Naive B cell (primary cell): ENCODE measurements around the gene FOXK1. TPM values are rescaled to one million over a fixed set of nuclear protein-coding genes. Genes with fewer than 3 reads are reported as not detected.

Experiments used
- ATAC-seq, 2 donors: fragments of 150-1000 bp; cut with Tn5 transposase; 2 replicates each; pipeline ENCODE4 v1.10.0; 2021; ENCODE audit warnings: low read depth in 2 of 2, mild to moderate bottlenecking in 2 of 2, moderate library complexity in 2 of 2
- DNase-seq: peaks from one replicate; pipeline ENCODE4 v3.0.0; 2022
- H3K27ac Mint-ChIP-seq, 6 donors: one replicate each; pipeline ENCODE4 v1.8.0; 2020 to 2022; ENCODE audit warnings: mild to moderate bottlenecking in 6 of 6, mixed read lengths in 6 of 6, moderate library complexity in 5 of 6, inconsistent platforms in 2 of 6
- H3K27me3 Mint-ChIP-seq, 3 donors: one replicate each; pipeline ENCODE4 v1.8.0; 2021 to 2022; ENCODE audit warnings: mixed read lengths in 3 of 3, mild to moderate bottlenecking in 1 of 3
- H3K36me3 Mint-ChIP-seq, 2 donors: one replicate each; pipeline ENCODE4 v1.8.0; 2020 to 2022; ENCODE audit warnings: mixed read lengths in 2 of 2, inconsistent platforms in 1 of 2, mild to moderate bottlenecking in 1 of 2
- H3K4me1 Mint-ChIP-seq, 3 donors: one replicate each; pipeline ENCODE4 v1.8.0; 2020 to 2022; ENCODE audit warnings: mixed read lengths in 3 of 3, inconsistent platforms in 1 of 3, mild to moderate bottlenecking in 1 of 3, moderate library complexity in 1 of 3
- H3K4me3 Mint-ChIP-seq, 8 donors: one replicate each; pipeline ENCODE4 v1.8.0; 2020 to 2022; ENCODE audit warnings: mild to moderate bottlenecking in 8 of 8, mixed read lengths in 8 of 8, moderate library complexity in 8 of 8, inconsistent platforms in 2 of 8
- H3K9me3 Mint-ChIP-seq, 7 donors: one replicate each; pipeline ENCODE4 v1.8.0; 2020 to 2022; ENCODE audit warnings: mixed read lengths in 7 of 7, mild to moderate bottlenecking in 5 of 7, inconsistent platforms in 2 of 7, moderate library complexity in 1 of 7
- polyA plus RNA-seq, 6 donors: library from polyadenylated mRNA; unstranded; fragments of 300-500 nt; fragmentation: Illumina TruSeq; gene quantifications; one replicate each; pipeline ENCODE4 v1.2.3, GENCODE V29; 2021; ENCODE audit warnings: low read depth in 6 of 6

FOXK1 gene
- polyA plus RNA-seq, 6 donors from 2014 or later: 0.92 to 3.1 (median 1.8) TPM

DNA sequence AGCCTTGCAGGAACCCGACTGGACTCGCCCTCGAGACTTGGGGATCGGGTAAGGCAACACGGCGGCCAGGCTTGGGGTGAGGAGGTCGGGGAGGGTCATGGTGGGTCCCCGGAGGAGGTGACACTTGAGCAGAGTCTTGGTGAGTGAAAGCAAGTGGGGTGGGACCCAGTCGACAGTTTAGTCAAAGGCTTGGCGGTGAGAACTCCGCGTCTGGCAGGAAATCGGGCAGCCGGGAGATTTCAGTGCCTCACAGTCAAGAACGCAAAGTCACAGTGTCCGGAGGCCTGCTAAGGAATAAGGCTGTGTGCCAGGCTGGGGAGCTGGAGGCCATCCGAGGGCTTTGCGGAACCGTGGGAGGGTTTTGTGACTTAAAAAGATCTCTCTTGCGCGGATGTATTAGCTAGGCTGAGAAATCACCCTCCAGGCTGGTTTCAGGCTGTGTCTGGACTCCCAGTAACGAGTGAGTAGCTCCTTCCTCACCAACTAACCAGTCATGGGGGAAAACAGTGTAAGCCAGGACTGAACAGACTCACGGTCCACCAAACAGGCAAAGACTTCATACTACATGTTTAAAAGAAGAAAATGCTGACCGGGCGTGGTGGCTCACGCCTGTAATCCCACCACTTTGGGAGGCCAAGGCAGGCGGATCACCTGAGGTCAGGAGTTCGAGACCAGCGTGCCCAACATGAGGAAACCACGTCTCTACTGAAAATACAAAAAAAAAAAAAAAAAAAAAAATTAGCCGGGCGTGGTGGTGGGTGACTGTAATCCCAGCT is 93.9 kb downstream of the FOXK1 start:
- peak; percentile 8 to 9 for ATAC-seq
- no peak for DNase-seq
- peaks cover 31 to 47% (median 41%) of the 10 kb centered on the region in 3 donors for H3K4me1 Mint-ChIP-seq

GRCh38 chr7:4779118-4779517 is 97.0 kb downstream of the FOXK1 start:
- no peak overlapping the region for H3K27ac Mint-ChIP-seq
- no peak for DNase-seq
- ATAC-seq: no peak
- H3K9me3 Mint-ChIP-seq: no peaks in the 10 kb centered on the region
- H3K27me3 Mint-ChIP-seq: no peaks in the 10 kb centered on the region
- H3K4me3 Mint-ChIP-seq: no peak overlapping the region
- peaks cover 26 to 46% (median 44%) of the 10 kb centered on the region in 3 donors for H3K4me1 Mint-ChIP-seq
- peaks cover 0 to 11% of the 10 kb centered on the region in 2 donors for H3K36me3 Mint-ChIP-seq

More for the DNA sequence above, 93.9 kb downstream of the FOXK1 start:
- Mint-ChIP-seq H3K27ac (peak overlapping the region; percentile 98 to 100 (median 100)), H3K27me3 (no peaks in the 10 kb centered on the region), H3K36me3 (peaks cover 0 to 5% of the 10 kb centered on the region in 2 donors), H3K4me3 (peak overlapping the region; percentile 96 to 99 (median 98)), H3K9me3 (no peaks in the 10 kb centered on the region)

GRCh38 chr7:4781366-4782069 is 99.4 kb downstream of the FOXK1 start:
- peaks cover 0 to 6% of the 10 kb centered on the region in 2 donors for H3K36me3 Mint-ChIP-seq
- H3K27ac Mint-ChIP-seq: no peak overlapping the region
- no peaks in the 10 kb centered on the region for H3K9me3 Mint-ChIP-seq
- H3K27me3 Mint-ChIP-seq: no peaks in the 10 kb centered on the region
- ATAC-seq: no peak
- H3K4me1 Mint-ChIP-seq: peaks cover 11 to 23% (median 22%) of the 10 kb centered on the region in 3 donors
- no peak for DNase-seq
- no peak overlapping the region for H3K4me3 Mint-ChIP-seq

GRCh38 chr7:4782333-4783291 is 100.5 kb downstream of the FOXK1 start:
- Mint-ChIP-seq H3K27ac (no peak overlapping the region), H3K9me3 (no peaks in the 10 kb centered on the region), H3K36me3 (peaks cover 0 to 6% of the 10 kb centered on the region in 2 donors), H3K4me1 (peaks cover 6 to 16% (median 14%) of the 10 kb centered on the region in 3 donors), H3K27me3 (no peaks in the 10 kb centered on the region), H3K4me3 (no peak overlapping the region)
- DNase-seq (no peak), ATAC-seq (no peak)

- no peaks in the 10 kb centered on the region for H3K27me3 Mint-ChIP-seq
- no peaks in the 10 kb centered on the region for H3K9me3 Mint-ChIP-seq
- DNase-seq (no peak), ATAC-seq (no peak)
- H3K4me3 Mint-ChIP-seq: no peak overlapping the region
- peaks cover 5 to 13% (median 7%) of the 10 kb centered on the region in 3 donors for H3K4me1 Mint-ChIP-seq
- H3K36me3 Mint-ChIP-seq: peaks cover 0 to 6% of the 10 kb centered on the region in 2 donors
- no peak overlapping the region for H3K27ac Mint-ChIP-seq
Observed at GRCh38 chr7:4783292-4783652, 101.2 kb downstream of the FOXK1 start.

DNA sequence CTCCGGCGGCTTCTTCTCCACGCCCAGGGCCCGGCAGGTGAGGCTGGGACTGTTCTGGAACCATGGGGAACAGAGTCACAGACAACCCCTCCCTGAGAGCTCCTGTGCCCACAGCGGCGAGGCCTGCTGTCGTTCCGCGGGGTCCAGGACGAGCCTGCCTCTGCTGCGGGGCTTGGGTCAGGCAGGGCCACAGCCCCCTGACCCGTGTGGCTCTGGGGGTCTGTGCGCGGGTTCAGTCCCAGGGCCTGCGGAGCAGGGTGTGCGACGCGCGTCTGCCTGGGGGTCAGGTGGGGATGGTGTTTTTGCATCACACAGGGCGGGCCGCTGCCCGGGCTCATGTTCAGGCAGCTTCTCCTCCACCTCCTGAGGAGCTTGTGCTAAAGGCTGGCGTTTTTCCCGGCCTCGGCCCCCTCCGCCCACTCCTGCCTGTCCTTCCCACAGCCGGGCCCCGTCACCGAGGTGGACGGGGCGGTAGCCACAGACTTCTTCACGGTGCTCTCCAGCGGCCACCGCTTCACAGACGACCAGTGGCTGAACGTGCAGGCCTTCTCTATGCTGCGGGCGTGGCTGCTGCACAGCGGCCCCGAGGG is 101.8 kb downstream of the FOXK1 start:
- peaks cover 3 to 10% (median 5%) of the 10 kb centered on the region in 3 donors for H3K4me1 Mint-ChIP-seq
- H3K27ac Mint-ChIP-seq: no peak overlapping the region
- peaks cover 0 to 6% of the 10 kb centered on the region in 2 donors for H3K36me3 Mint-ChIP-seq
- H3K27me3 Mint-ChIP-seq: no peaks in the 10 kb centered on the region
- DNase-seq (no peak), ATAC-seq (no peak)
- H3K4me3 Mint-ChIP-seq: no peak overlapping the region
- no peaks in the 10 kb centered on the region for H3K9me3 Mint-ChIP-seq

- Mint-ChIP-seq H3K9me3 (no peaks in the 10 kb centered on the region), H3K4me1 (peaks cover 3 to 10% (median 5%) of the 10 kb centered on the region in 3 donors)
Observed at GRCh38 chr7:4784799-4785198, 102.7 kb downstream of the FOXK1 start.

GRCh38 chr7:4785371-4785770 is 103.3 kb downstream of the FOXK1 start:
- peak overlapping the region in 1 of 8 donors; percentile 56 for H3K4me3 Mint-ChIP-seq
- no peaks in the 10 kb centered on the region for H3K27me3 Mint-ChIP-seq
- H3K27ac Mint-ChIP-seq: no peak overlapping the region
- peaks cover 4 to 10% (median 6%) of the 10 kb centered on the region in 3 donors for H3K4me1 Mint-ChIP-seq
- ATAC-seq (no peak), DNase-seq (no peak)
- no peaks in the 10 kb centered on the region for H3K9me3 Mint-ChIP-seq
- peaks cover 0 to 6% of the 10 kb centered on the region in 2 donors for H3K36me3 Mint-ChIP-seq

More at GRCh38 chr7:4784799-4785198, 102.7 kb downstream of the FOXK1 start:
- H3K27me3 Mint-ChIP-seq: no peaks in the 10 kb centered on the region
- no peak overlapping the region for H3K27ac Mint-ChIP-seq
- H3K4me3 Mint-ChIP-seq: no peak overlapping the region
- DNase-seq: no peak
- no peak for ATAC-seq
- peaks cover 0 to 6% of the 10 kb centered on the region in 2 donors for H3K36me3 Mint-ChIP-seq

- ATAC-seq: no peak
- peaks cover 2 to 10% (median 6%) of the 10 kb centered on the region in 3 donors for H3K4me1 Mint-ChIP-seq
- no peak for DNase-seq
- H3K36me3 Mint-ChIP-seq: peaks cover 0 to 6% of the 10 kb centered on the region in 2 donors
- no peaks in the 10 kb centered on the region for H3K9me3 Mint-ChIP-seq
- no peak overlapping the region for H3K27ac Mint-ChIP-seq
- no peaks in the 10 kb centered on the region for H3K27me3 Mint-ChIP-seq
- no peak overlapping the region for H3K4me3 Mint-ChIP-seq
Observed at GRCh38 chr7:4786015-4786414, 103.9 kb downstream of the FOXK1 start.

GRCh38 chr7:4787541-4787940 is 105.4 kb downstream of the FOXK1 start:
- no peaks in the 10 kb centered on the region for H3K9me3 Mint-ChIP-seq
- DNase-seq (no peak), ATAC-seq (no peak)
- peaks cover 6 to 10% (median 6%) of the 10 kb centered on the region in 3 donors for H3K4me1 Mint-ChIP-seq
- no peak overlapping the region for H3K4me3 Mint-ChIP-seq
- peak overlapping the region in 1 of 6 donors; percentile 32 for H3K27ac Mint-ChIP-seq
- no peaks in the 10 kb centered on the region for H3K27me3 Mint-ChIP-seq
- H3K36me3 Mint-ChIP-seq: no peaks in the 10 kb centered on the region

GRCh38 chr7:4787947-4788626 is 106.0 kb downstream of the FOXK1 start:
- Mint-ChIP-seq H3K4me1 (peaks cover 6 to 10% (median 6%) of the 10 kb centered on the region in 3 donors), H3K27ac (no peak overlapping the region), H3K27me3 (no peaks in the 10 kb centered on the region), H3K36me3 (no peaks in the 10 kb centered on the region), H3K9me3 (no peaks in the 10 kb centered on the region), H3K4me3 (no peak overlapping the region)
- ATAC-seq (no peak), DNase-seq (no peak)

GRCh38 chr7:4788627-4789189 is 106.6 kb downstream of the FOXK1 start:
- no peak overlapping the region for H3K4me3 Mint-ChIP-seq
- H3K9me3 Mint-ChIP-seq: no peaks in the 10 kb centered on the region
- peak overlapping the region in 1 of 6 donors; percentile 79 for H3K27ac Mint-ChIP-seq
- H3K27me3 Mint-ChIP-seq: no peaks in the 10 kb centered on the region
- H3K4me1 Mint-ChIP-seq: peaks cover 6 to 10% (median 6%) of the 10 kb centered on the region in 3 donors
- DNase-seq: no peak
- H3K36me3 Mint-ChIP-seq: no peaks in the 10 kb centered on the region
- ATAC-seq: no peak
